Nucleus accumbens (tissue), 56 donors: ENCODE data around the gene SLC11A1.

Experiments
- DNase-seq, 56 donors: peaks; one replicate each; lab custom pipeline; 2025; lab: John Stamatoyannopoulos, UW

Gene SLC11A1

GRCh38 chr2:218429911-218430692 is 48.0 kb downstream of the SLC11A1 start:
- DNase-seq, result no peak

- DNase-seq, result no peak
These were observed 48.6 kb downstream of the SLC11A1 start for GRCh38 chr2:218430721-218431120.

GRCh38 chr2:218431878-218432277 is 49.8 kb downstream of the SLC11A1 start:
- no peak for DNase-seq

- DNase-seq, result no peak
These were observed 50.7 kb downstream of the SLC11A1 start for GRCh38 chr2:218432676-218433365.

- DNase-seq, result no peak
These were observed 52.4 kb downstream of the SLC11A1 start for GRCh38 chr2:218434456-218434855.

GRCh38 chr2:218435003-218435982 is 53.2 kb downstream of the SLC11A1 start:
- no peak for DNase-seq

GRCh38 chr2:218436992-218437391 is 54.9 kb downstream of the SLC11A1 start:
- no peak for DNase-seq

GRCh38 chr2:218437969-218438368 is 55.9 kb downstream of the SLC11A1 start:
- DNase-seq, result no peak

GRCh38 chr2:218438596-218438995 is 56.5 kb downstream of the SLC11A1 start:
- DNase-seq, result no peak

- DNase-seq, result no peak
These were observed 62.8 kb downstream of the SLC11A1 start for GRCh38 chr2:218444692-218445357.

GRCh38 chr2:218445602-218446001 is 63.5 kb downstream of the SLC11A1 start:
- DNase-seq, result no peak
